GM20000 (cell line): Measurements from ENCODE around the gene LRP1.

Experiments used
- DNase-seq: peaks from one replicate; pipeline ENCODE4 v3.0.0; 2012; ENCODE audit warnings: low spot score
- CTCF ChIP-seq: IDR thresholded peaks from 2 replicates; pipeline ENCODE4 v1.5.1; 2012; ENCODE audit warnings: mild to moderate bottlenecking, control low read depth; ENCODE audit errors: extremely low read depth, missing control alignments

LRP1 gene

GRCh38 chr12:57129889-57130288 is 1.6 kb downstream of the LRP1 start:
- DNase-seq, result no peak
- TF ChIP-seq CTCF, result no peak

GRCh38 chr12:57130941-57131340 is 2.7 kb downstream of the LRP1 start:
- DNase-seq, result peak; percentile 49
- TF ChIP-seq CTCF, result no peak

- no peak for DNase-seq
- TF ChIP-seq CTCF, result no peak
These were observed 3.8 kb downstream of the LRP1 start for GRCh38 chr12:57131896-57132744.

GRCh38 chr12:57133013-57133569 is 4.8 kb downstream of the LRP1 start:
- no peak for TF ChIP-seq CTCF
- no peak for DNase-seq

- no peak for DNase-seq
- TF ChIP-seq CTCF, result no peak
These were observed 5.6 kb downstream of the LRP1 start for GRCh38 chr12:57133916-57134315.

- TF ChIP-seq CTCF, result no peak
- DNase-seq, result no peak
These were observed 6.7 kb downstream of the LRP1 start for GRCh38 chr12:57134949-57135348.

- DNase-seq, result no peak
- no peak for TF ChIP-seq CTCF
These were observed 7.4 kb downstream of the LRP1 start for GRCh38 chr12:57135527-57136326.
